Bone marrow (tissue), 2 donors: Measurements from ENCODE around the gene STIM1.

Experiments
- DNase-seq, 2 donors: peaks; one replicate each; lab custom pipeline; 2025; lab: John Stamatoyannopoulos, UW

The STIM1 gene

DNA sequence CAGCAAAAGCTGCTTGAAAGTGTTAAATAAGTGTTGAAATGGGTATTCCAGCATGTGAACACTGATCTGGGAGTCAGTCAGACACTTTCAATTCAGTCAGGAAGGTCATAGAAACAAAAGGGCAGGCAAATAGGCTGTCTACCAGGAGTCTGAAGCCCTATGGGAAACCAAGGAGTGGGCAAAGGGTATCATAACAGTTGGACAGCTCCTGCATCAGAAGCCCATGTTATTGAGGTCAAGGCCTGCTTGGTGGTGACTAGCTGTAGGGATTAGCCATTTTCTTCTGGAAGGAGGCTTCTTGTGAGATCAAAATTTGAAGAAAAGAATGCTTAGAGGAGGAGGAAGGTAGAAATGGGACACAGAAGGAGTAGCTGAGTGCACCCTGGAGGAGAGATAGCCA lies 97.3 kb downstream of the STIM1 start:
- DNase-seq = no peak

DNA sequence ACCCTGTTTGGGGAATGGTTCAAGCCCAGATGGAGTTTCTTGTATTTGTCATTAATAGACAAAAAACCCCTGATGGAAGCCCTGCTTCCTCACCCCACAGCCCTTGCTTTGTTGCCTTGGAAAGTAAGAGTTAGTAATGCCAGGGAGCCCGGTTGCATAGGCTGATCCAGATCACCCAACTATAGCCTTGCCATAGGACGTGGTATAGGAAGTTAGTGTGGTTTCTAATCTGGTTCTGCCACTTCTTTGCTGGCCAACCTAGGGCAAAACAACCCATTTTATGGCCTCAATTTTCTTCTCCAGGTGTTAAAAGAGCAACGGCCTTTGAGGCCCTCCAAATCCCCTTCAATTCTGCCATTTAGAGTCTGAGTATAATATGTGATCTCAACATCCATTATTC lies 97.9 kb downstream of the STIM1 start:
- DNase-seq = no peak

DNA sequence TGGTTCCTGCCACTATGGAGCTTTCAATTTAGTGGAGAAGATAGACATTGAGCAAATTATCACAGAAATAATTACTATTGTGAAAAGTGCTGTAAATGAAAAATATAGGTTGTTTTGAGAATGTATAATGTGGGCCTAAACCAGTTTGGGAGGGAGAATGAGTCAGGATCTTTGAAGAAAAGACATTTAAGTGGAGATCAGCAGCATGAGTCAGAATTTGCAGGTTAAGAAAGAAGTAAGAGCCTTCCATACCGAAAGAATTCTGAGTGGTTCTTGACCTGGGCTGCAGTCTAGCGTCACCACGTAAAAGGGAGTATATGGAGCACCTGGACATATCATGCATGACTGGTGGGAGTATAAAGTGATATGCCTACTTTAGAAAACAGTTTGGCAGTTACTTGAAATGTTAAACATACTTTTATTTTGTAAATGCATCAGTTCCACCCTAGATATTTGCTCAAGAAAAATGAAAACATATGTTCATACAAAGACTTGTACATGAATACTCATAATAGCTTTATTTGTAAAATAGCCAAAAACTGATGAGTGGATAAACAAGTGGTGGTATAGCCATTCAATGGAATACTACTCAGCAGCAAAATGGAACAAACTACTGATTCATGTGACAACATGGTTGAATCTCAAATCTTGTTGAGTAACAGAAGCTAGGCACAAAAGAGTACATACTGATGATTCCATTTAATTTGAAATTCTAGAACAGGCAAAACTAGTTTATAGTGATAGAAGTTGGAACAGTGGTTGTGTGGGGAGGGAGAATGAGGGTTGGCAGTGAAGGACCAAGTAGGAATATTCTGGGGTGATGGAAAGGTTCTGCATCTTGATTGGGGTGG lies 99.2 kb downstream of the STIM1 start:
- no peak for DNase-seq

DNA sequence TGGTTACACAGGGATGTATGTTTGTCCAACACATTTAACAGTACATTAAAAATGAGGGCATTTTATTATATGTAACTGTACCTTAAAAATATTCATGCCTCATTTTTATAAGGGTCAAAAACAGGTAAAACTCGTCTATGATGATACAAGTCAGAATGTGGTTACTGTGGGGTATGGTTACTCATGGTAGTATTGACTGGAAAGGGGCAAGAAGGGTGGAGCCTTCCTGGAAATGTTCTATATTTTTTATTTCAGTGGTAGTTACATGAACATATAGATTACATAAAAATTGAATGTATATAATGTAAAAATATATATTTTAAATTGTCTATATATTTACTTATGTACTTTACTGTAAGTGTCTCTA lies 99.8 kb downstream of the STIM1 start:
- DNase-seq = no peak

DNA sequence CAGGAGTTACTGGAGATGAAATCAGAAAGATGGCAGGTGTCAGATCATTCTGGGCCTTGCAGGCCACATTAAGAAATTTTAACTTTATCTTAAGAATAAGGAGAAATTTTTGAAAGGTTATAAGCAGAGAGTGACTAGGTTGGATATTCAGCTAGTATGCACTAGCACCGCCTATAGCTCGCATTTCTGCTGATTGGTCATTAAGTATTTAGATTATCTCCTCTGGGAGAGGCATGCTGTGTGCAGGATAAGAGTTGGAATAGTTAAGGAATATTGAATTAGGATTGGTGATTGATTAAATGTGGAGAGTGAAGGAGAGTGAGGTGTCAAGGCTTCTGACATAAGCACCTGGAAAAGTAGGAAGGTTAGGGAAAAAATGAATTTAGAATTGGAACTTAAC lies 100.6 kb downstream of the STIM1 start:
- DNase-seq = no peak

- no peak for DNase-seq
Measured at GRCh38 chr11:3956748-3957147, 101.3 kb downstream of the STIM1 start.

GRCh38 chr11:3957437-3957836 lies 102.0 kb downstream of the STIM1 start:
- DNase-seq = no peak

DNA sequence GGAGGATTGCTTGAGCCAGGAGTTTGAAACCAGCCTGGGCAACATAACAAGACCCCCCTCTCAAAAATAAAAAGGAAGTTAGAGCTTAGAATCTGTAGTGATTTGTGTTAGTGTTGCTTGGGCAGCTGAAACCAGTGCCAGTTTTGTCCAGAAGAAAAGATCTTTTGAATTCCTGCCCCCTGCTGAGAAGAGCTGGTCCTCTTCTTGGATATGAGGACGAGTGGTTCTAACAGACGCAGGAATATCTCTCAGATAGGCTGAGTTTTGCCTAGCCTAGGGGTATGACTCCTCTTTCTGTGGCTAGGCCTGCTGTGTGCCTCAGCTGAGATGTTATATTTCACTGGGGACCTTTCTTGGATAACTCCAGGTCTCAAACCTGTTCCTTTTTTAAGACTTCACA lies 102.8 kb downstream of the STIM1 start:
- no peak for DNase-seq

DNA sequence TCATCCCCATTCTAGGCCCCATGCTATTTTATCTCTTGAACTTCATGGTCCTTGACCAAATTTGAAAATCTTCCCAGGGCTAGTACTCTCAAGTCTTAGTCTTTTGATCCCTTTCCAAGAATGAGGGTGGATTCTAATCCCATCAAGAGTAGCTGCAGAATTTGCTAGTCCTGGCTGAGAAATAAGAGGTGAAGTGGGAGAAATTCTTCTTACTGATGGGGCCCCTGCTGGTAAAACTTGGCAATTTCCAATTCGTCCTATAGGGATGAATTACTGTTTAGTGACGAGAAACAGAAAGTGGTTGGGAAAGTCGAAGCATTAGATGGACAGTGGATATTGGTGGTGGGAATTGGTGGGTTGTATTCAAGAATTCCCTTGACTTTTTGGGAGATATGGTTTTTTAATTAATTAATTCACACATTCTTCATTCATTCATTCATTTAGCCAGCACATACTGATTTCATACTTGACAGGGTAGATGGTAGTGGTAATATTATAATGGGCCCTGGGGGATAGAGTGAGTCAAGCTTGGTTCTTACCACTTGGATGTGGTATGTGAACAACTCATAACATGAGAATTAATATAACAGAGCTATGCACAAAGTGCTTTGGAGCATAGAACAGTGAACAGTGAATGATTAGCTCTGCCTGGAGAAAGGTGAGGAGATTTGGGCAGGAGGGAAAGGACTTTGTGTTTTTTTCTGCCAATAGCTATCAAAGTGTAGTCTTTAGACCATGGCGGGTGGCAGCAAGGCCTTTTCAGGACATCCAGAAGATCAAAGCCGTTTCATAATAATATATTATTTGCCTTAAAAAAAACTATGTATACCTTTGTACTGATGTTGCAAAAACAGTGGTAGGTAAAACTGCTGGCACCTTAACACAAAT lies 103.8 kb downstream of the STIM1 start:
- DNase-seq = no peak

DNA sequence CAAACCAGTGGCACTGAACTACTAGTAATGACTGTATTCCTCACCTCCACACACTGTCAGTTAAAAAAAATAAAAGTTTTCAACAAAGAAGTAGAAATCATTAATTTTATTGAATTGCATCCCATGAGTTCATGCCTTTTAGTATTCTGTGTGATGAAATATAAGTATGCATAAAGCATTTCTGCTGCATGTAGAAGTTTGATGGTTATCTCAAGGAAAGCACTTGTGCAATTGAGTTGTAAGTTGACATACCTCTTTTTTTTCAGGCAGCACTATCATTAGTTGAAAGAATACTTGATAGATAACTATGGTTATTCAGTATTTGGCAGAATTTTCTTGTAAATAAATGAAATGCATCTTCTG lies 104.4 kb downstream of the STIM1 start:
- DNase-seq = no peak

DNA sequence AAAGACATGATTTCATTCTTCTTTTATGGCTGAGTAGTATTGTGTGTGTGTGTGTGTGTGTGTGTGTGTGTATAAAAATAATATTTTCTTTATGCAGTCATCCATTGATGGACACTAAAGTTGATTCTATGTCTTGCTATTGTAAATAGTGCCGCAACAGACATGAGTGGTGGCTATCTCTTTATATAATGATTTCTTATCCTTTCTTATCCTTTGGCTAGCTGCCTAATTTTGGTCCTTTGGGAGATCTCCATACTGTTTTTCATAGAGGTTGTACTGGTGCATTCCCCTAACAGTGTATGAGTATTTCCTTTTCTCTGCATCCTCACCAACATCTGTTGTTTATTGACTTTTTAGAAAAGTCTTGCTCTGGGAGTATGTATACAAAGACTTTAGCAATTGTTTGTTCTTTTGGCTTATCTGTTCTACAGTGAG lies 107.0 kb downstream of the STIM1 start:
- no peak for DNase-seq

DNA sequence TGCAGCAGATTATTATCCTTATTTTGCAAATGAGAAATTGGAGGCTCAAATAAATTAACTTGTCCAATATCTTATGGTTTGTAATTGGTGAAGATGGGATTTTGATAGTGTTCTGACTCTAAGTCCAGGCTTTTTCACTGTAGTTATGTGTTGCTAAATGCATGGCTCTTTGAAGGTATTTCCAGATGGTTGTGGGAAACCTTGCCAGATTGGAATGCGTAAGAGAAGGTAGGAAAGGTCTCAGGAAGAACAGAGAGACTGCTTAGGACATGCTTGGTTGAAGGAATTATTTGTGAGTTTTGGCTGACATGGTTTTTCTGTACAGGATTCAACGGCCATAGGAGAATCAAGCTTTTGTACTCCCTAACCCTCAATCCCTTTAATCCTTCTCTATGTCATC lies 108.6 kb downstream of the STIM1 start:
- no peak for DNase-seq

DNA sequence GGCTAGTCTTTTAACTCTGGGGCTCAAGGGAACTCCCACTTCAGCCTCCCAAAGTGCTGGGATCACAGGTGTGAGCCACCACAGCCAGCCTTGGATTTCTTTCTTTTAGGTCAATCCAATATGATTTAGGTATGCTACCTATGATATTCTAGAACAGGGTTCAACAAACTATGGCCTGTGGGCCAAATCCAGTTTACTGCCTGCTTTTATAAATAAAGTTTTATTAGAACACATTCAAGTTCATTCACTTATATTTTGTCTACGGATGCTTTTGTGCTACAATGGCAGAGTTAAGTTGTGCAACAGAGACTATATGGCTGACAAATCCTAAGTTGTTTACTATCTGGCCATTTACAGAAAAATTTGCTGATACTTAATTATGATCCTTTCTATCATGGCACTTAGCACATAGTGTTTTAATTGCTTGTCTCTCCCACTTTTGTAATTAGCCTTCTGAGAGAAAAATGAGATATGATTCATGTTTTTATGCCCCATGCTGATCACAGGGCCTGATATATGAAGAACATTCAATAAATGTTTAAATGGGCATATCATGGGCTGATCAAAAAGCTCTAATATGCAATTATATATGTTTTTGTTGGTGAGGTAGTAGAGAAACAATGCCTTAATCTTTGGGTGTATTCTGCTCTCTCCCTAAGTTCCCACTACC lies 109.6 kb downstream of the STIM1 start:
- DNase-seq = no peak

GRCh38 chr11:3967695-3968094 lies 112.2 kb downstream of the STIM1 start:
- no peak for DNase-seq

- no peak for DNase-seq
Measured at GRCh38 chr11:3969200-3969599, 113.7 kb downstream of the STIM1 start.

GRCh38 chr11:3969613-3970012 lies 114.1 kb downstream of the STIM1 start:
- DNase-seq = no peak

DNA sequence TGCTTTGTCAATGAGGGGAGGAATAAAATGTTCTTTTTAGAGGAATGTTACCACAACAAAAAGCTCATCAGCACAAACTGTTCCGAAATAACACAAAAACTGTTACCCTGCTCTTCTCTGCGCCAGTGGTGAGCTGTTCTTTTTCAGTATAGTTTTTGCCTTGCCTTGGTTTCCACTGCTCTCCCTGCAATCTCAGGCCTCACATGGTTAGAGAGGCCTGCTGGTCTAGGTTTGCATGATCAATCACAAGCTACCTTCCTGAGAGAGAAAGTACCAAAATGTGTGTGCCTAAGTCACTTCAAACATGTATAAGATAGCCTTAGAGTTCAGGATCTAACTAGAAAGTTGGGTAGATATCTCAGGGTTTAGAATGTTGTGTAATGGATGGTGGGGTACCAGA lies 114.6 kb downstream of the STIM1 start:
- DNase-seq = no peak

DNA sequence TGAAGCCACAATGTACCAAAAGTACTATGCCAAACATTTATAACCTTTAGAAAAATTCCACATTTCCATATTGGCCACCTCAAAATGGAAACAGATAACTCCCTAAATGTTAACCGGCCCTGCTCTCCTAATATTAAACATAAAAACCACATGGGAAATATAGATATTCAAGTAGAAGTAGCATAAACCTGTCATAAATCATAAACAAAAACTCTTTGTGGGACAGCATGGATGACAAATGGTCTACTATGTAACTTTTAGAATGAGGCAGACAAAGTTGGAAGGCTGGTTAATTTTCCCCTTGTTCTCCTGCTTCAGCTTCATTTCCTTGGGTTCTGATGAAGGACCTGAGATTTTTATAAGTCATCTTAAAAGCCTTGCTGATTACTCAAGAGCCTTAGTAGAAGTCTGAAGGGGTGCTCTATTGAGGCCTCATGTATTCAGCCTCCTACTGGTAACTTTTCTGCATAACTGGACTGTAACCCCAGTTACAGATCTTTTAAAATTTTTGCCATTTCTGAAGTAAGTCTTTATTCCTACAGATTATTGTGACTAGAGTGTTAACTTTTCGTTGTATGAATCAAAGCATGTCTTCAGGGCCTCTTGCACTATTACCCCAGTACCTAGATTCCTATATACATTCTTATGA lies 116.4 kb downstream of the STIM1 start:
- no peak for DNase-seq

DNA sequence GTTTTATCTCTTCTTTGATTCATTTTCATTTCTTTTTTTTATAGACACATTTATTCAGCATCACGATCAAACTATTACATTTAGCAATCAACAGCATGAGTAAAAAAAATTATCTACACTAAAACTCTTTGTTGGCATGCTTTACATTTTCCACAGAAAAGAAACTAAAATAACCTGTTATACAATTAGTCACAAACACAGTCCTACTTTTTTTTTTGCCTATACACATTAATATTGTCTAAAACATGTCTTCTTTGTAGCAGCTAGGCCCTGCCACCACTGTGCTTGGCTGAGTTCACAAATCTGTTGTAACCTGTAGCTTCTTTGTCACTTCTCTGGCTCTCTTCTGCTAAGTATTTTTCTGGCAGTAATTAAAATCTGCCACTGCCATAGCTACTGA lies 117.0 kb downstream of the STIM1 start:
- DNase-seq = no peak

GRCh38 chr11:3977078-3977477 lies 121.6 kb downstream of the STIM1 start:
- no peak for DNase-seq

DNA sequence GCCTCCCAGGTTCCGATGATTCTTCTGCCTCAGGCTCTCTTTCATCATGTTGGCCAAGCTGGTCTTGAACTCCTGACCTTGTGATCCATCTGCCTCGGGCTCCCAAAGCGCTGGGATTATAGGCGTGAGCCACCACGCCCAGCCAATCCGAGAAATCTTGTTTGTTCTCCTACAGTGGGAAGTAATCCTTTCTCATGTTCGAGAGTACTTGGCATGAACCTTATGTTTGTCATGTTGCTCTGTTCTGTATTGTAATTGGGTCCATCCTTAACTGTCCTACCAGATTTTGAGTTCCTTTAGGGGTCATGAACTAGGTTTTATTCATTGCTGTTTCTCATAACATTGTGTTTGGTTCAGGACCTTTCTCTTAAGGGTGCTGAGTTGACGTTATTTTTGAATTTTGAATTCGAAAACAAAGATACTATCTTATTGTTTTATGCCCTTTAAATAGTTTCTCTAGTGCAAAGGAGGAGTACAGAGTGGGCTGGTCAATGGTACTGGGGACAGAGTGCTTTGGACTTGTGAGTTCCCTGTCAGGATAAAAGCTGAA lies 125.7 kb downstream of the STIM1 start:
- DNase-seq = no peak

- no peak for DNase-seq
Measured at GRCh38 chr11:3982431-3982830, 127.0 kb downstream of the STIM1 start.
